IPS-18c (cell line): Measurements from ENCODE around the gene PSMC5.
"Not testable (repeated sequence)": the region's sequence is repeated elsewhere in the genome, so short reads cannot be mapped to it uniquely, and the experiment has no call there.

Experiments
- H3K4me3 ChIP-seq: 2 replicates; pipeline ENCODE4 v1.7.0; 2013; ENCODE audit warnings: low read depth, mild to moderate bottlenecking, low read length, moderate library complexity; ENCODE audit not compliant: insufficient read depth
- H3K9me3 ChIP-seq: one replicate; pipeline ENCODE4 v1.6.1; 2013; ENCODE audit warnings: mild to moderate bottlenecking, low read length, moderate library complexity; ENCODE audit not compliant: control insufficient read depth, insufficient read depth

Gene PSMC5

GRCh38 chr17:63845509-63845908 is 18.3 kb downstream of the PSMC5 start:
- Histone ChIP-seq H3K9me3 (no peaks in the 10 kb centered on the region), H3K4me3 (no peak overlapping the region)

- H3K9me3 ChIP-seq, result no peaks in the 10 kb centered on the region
- no peak overlapping the region for H3K4me3 ChIP-seq
Measured at GRCh38 chr17:63847525-63848249, 20.5 kb downstream of the PSMC5 start.

GRCh38 chr17:63848834-63849689 is 21.8 kb downstream of the PSMC5 start:
- Histone ChIP-seq H3K4me3 (peak overlapping the region; percentile 41; the same call in 1 of the 2 replicates), H3K9me3 (no peaks in the 10 kb centered on the region)

GRCh38 chr17:63850401-63850800 is 23.2 kb downstream of the PSMC5 start:
- no peaks in the 10 kb centered on the region for H3K9me3 ChIP-seq
- H3K4me3 ChIP-seq, result no peak overlapping the region

- Histone ChIP-seq H3K4me3 (no peak overlapping the region), H3K9me3 (no peaks in the 10 kb centered on the region)
Measured at GRCh38 chr17:63853260-63853659, 26.0 kb downstream of the PSMC5 start.

DNA sequence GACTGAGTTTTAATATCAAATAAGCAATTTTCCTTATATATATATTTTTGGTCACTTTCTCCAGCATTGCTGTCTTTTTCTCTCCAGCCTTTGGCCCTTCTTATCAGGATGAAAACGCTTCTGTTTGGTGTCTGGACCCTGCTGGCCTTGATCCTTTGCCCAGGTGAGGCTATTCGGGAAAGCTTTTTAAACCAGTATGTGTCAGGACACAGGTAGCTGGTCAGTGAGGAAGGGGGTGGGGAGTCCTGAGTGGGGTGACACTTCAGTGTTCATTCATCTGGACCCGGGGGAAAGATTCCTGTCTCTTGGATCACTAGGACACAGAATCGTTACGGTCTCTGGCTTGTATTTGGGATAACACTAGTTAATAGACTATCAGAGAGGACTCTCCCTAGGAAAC is 27.5 kb downstream of the PSMC5 start:
- no peaks in the 10 kb centered on the region for H3K9me3 ChIP-seq
- H3K4me3 ChIP-seq, result no peak overlapping the region

DNA sequence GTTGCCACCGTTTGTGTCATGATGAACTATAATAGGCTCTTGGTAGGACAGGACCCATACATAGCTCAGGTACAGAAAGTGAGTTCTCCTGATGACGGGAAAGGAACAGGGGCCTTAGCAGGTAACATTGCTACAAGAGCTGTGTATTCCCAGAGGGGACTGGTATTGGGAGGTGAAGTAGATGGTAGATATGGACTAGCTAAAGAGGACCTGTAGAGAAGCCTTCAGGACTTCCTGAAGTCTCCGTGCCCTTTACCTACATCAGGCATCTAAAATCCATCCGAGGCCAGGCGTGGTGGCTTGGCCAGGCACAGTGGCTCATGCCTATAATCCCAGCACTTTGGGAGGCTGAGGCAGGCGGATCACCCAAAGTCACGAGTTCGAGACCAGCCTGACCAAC is 28.0 kb downstream of the PSMC5 start:
- no peaks in the 10 kb centered on the region for H3K9me3 ChIP-seq
- H3K4me3 ChIP-seq, result no peak overlapping the region

DNA sequence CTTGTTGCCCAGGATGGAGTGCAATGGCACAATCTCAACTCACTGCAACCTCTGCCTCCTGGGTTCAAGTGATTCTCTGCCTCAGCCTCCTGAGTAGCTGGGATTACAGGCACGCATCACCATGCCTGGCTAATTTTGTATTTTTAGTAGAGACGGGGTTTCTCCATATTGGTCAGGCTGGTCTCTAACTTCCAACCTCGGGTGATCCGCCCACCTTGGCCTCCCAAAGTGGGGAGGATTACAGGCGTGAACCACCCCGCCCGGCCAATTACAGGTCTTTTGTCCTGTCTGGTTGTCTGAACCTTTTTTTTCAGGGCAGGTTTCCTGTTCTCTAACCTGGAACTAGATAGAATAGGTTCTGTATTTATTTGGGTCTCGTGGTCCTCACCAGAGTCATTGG is 29.2 kb downstream of the PSMC5 start:
- not testable (repeated sequence) for H3K4me3 ChIP-seq, H3K9me3 ChIP-seq

DNA sequence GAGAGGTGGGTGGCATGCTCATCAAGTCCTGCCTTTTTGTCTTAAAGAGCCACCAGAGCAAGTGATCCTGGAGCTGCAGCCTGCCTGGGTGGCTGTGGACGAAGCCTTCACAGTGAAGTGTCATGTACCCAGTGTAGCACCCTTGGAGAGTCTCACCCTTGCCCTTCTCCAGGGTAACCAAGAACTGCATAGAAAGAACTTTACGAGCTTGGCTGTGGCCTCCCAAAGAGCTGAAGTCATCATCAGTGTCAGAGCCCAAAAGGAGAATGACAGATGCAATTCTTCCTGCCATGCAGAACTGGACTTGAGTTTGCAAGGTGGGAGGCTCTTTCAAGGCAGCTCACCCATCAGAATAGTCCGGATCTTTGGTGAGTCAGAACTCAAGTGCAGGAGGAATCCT is 32.0 kb downstream of the PSMC5 start:
- H3K4me3 ChIP-seq, result no peak overlapping the region
- H3K9me3 ChIP-seq, result no peaks in the 10 kb centered on the region

- H3K9me3 ChIP-seq, result not testable (repeated sequence)
Measured at GRCh38 chr17:63866625-63867024, 39.4 kb downstream of the PSMC5 start.

DNA sequence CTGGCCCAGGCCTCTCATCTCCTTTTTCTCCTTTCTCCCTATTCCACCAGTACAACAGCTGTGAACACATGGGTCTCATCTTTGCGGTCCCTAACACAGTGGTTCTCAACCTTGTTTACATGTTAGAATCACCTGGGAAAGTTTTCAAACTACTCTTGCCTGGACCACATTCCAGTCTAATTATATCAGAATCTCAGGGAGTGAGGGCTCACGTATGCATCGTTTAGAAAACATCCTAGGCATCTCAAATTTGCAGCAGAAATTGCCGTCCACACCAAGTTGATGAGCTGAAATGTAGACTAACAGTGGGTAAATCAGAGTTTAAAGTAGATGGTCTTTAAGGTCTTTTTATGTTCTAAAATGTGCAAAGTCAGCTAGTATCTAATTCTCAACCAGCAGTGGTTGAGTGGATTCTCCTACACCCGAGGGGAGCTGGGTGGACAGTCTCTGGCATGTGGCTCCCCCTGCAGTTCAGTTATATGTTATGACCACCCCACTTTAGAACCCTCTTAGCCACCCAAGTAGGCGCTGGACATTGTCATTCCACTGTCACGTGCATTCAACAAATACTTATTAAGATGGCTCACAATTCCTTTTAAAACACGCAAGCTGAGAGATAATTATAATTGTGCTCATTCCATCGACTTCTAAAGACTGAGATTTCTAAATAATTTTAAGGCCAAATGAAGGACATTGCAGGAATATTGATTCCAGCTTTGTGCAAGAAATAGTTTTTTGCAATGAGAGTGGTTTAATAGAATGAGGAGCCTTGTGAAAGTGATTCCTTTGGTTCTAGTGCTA is 42.5 kb downstream of the PSMC5 start:
- not testable (repeated sequence) for H3K9me3 ChIP-seq

More at GRCh38 chr17:63866625-63867024, 39.4 kb downstream of the PSMC5 start:
- not testable (repeated sequence) for H3K4me3 ChIP-seq

DNA sequence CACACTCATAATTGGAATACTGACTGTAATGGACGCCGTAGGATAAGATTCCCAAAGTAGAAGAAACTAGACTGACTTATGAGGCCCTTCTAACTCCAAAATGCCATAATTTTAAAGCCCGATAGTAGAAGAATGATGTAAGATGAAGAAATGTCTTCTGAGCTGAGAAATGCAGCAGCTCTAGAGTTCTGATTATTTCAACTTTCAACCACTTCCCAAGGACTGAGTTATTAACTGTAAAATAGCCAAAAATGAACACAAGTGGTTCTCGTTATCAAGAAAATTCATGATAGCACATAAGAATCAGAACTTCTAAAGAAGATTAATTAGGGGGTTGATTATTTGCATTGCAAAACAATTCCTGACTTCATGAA is 43.0 kb downstream of the PSMC5 start:
- H3K4me3 ChIP-seq, H3K9me3 ChIP-seq: not testable (repeated sequence)

More for the DNA sequence above, 42.5 kb downstream of the PSMC5 start:
- H3K4me3 ChIP-seq, result not testable (repeated sequence)

GRCh38 chr17:63871646-63872365 is 44.6 kb downstream of the PSMC5 start:
- H3K9me3 ChIP-seq, H3K4me3 ChIP-seq: not testable (repeated sequence)

DNA sequence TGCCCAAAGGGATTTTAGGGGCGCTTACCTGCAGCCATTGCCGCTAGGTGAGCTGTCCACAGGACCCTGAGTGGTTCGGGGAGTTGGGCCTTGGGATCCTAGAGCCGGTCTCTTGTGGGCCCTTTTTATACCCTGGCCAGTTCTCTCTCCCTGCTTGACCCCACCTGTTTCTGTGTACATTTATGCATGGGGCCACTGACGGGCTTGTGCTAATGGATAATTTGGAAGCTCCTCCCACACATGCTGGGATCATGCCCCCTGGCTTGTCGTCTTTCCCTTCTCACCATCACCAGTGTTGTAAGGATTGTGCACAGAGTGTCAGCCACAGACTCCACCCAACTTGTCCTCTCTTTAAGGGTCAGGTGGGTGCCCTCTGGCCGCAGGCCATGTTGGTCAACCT is 46.3 kb downstream of the PSMC5 start, which contains the start of gene CSH2:
TSS of gene CSH2 (minus strand) at position 101 of the 400 bp plus-strand sequence. CDS start at position 38, 63 bp downstream.
- H3K4me3 ChIP-seq, H3K9me3 ChIP-seq: not testable (repeated sequence)

GRCh38 chr17:63874061-63874626 is 46.9 kb downstream of the PSMC5 start:
- H3K9me3 ChIP-seq, H3K4me3 ChIP-seq: not testable (repeated sequence)

DNA sequence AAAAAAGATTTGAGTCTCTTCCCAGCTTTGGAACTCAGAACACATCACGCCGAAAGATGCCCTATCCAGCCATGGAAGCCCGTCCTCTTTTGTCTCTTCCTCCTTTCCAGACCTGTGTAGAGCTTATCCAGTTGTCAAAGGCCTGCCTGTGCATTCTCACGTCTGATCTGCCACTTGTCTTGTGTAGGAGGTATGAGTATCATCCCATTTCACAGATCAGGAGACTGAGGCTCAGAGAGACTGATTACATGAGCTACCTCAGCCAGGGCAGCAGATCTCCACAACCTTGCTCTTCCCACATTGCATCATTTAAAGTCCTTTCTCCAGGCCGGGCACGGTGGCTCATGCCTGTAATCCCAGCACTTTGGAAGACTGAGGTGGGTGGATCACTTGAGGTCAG is 47.5 kb downstream of the PSMC5 start:
- not testable (repeated sequence) for H3K9me3 ChIP-seq, H3K4me3 ChIP-seq

DNA sequence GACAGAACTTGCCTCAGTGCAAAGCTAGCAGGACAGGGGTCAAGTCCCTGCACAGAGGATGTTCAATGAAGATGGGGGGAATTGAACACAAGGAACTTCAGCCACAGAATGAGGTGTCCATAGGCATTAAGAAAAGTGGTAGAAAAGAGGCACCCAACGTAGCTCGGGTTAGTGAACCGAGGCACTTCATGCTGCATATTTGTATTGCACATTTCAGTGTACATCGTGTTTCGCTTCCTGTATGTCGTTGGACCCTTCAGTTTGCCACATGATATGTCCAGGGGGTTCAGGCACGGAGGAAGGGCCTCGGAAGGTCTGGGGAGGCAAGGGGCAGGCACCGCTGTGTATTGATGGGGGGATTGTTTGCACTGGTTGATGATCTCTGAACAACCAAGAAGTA is 51.2 kb downstream of the PSMC5 start:
- not testable (repeated sequence) for H3K4me3 ChIP-seq, H3K9me3 ChIP-seq
